OCI-LY3 (cell line): ENCODE data around the gene AP1G1.

Experiments
- H2AFZ ChIP-seq: fragments of 200-600, 300-600 bp; shearing (Covaris generic); 2 replicates; pipeline ENCODE4 v1.6.0; 2014; ENCODE audit warnings: antibody characterized with exemption, low read depth, low read length
- H3K27ac ChIP-seq: fragments of 200-600, 300-600 bp; sonication (generic); 2 replicates; pipeline ENCODE4 v1.5.1; 2014; ENCODE audit warnings: mild to moderate bottlenecking, low read length, moderate library complexity, mixed read lengths
- H3K27me3 ChIP-seq: fragments of 200-600, 300-600 bp; sonication (generic); 2 replicates; pipeline ENCODE4 v1.6.1; 2014; ENCODE audit warnings: low read depth, low read length, mixed read lengths
- H3K36me3 ChIP-seq: fragments of 200-600, 300-600 bp; sonication (generic); replicated peaks from 2 replicates; pipeline ENCODE3; 2014; ENCODE audit warnings: low read depth, low read length, mixed read lengths
- H3K4me1 ChIP-seq: fragments of 300-600, 200-600 bp; sonication (generic); 2 replicates; pipeline ENCODE4 v1.6.1; 2014; ENCODE audit warnings: low read length, mixed read lengths
- H3K4me2 ChIP-seq: fragments of 200-600, 300-600 bp; sonication (generic); 2 replicates; pipeline ENCODE4 v1.6.1; 2014; ENCODE audit warnings: low read length, mixed read lengths
- H3K4me3 ChIP-seq: fragments of 300-600, 200-600 bp; sonication (generic); 2 replicates; pipeline ENCODE4 v1.5.1; 2014; ENCODE audit warnings: antibody characterized with exemption, mild to moderate bottlenecking, low read length, moderate library complexity
- H3K79me2 ChIP-seq: fragments of 300-600, 200-600 bp; shearing (Covaris generic); 2 replicates; pipeline ENCODE4 v1.6.1; 2014; ENCODE audit warnings: mild to moderate bottlenecking, low read length, mixed read lengths
- H3K9ac ChIP-seq: fragments of 300-600, 200-600 bp; shearing (Covaris generic); 2 replicates; pipeline ENCODE4 v1.6.0; 2014; ENCODE audit warnings: mild to moderate bottlenecking, low read length, moderate library complexity
- H3K9me3 ChIP-seq: fragments of 200-600, 300-600 bp; shearing (Covaris generic); 2 replicates; pipeline ENCODE4 v1.6.1; 2014; ENCODE audit warnings: low read length, mixed read lengths; ENCODE audit not compliant: insufficient read depth
- H4K20me1 ChIP-seq: fragments of 200-600, 300-600 bp; sonication (generic); 2 replicates; pipeline ENCODE4 v1.6.1; 2016; ENCODE audit warnings: low read length, mixed read lengths; ENCODE audit not compliant: insufficient read depth
- CTCF ChIP-seq: fragments of 200-600, 300-600 bp; sonication (generic); IDR thresholded peaks from 2 replicates; pipeline ENCODE4 v1.5.1; 2014; ENCODE audit warnings: antibody characterized with exemption, low read length, low read depth
- EZH2phosphoT487 ChIP-seq: fragments of 200-600 bp; shearing (Covaris generic); IDR thresholded peaks from 2 replicates; pipeline ENCODE4 v1.6.1; 2018; ENCODE audit warnings: antibody characterized with exemption, mixed run types, low read depth

The AP1G1 gene

GRCh38 chr16:71681360-71681759 is 127.3 kb downstream of the AP1G1 start:
- Histone ChIP-seq H3K4me1 (no peaks in the 10 kb centered on the region), H3K27me3 (no peaks in the 10 kb centered on the region), H3K79me2 (no peaks in the 10 kb centered on the region), H2AFZ (no peak overlapping the region), H3K4me2 (no peak overlapping the region), H3K9ac (no peak overlapping the region), H3K27ac (no peak overlapping the region), H4K20me1 (no peaks in the 10 kb centered on the region), H3K36me3 (peaks cover 4% of the 10 kb centered on the region), H3K4me3 (no peak overlapping the region), H3K9me3 (no peaks in the 10 kb centered on the region)
- TF ChIP-seq EZH2phosphoT487 (no peak), CTCF (no peak)
